ENCODE measurements around the gene HSBP1L1. TPM values are rescaled to one million over a fixed set of nuclear protein-coding genes. Genes with fewer than 3 reads are reported as not detected.

HSBP1L1 gene
- total and polyA plus RNA-seq, 4 donors: 12.2 to 61.0 (median 26.4) TPM

DNA sequence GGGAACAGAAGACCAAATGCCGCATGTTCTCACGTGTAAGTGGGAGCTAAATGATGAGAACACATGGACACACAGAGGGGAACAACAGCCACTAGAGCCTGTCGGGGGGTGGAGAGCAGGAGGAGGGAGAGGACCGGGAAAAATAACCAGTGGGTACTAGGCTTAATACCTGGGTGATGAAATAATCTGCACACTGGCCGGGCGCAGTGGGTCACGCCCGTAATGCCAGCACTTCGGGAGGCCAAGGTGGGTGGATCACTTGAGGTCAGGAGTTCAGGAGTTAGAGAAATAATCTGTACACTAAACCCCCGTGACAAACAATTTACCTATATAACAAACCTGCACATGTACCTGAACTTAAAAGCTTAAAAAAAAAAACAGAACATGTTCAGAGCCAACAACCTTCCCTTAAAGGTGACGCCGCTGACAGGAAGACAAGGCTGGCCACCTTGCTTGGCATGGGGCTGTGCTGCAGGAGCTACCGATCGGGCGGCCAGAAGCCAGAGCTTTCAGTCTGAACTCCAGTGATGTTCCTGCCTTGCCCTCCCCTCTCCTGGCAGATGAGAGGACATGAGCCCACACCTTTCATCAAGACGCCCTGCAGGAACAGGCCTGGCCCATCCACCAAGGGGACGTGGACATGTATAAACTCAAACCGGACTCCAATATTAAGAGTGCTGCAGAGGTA lies 24.2 kb upstream of the HSBP1L1 start:
- H3K27ac ChIP-seq (ENCODE audit: low read depth in 1 of 2, low read length in 2 of 2): peak overlapping the region; percentile 47 to 51
- peaks cover 3 to 12% (median 11%) of the 10 kb centered on the region in 4 donors for H3K36me3 ChIP-seq (ENCODE audit: control insufficient read depth in 4 of 4, insufficient read depth in 3 of 4, low read depth in 1 of 4, low read length in 3 of 4)
- peak; percentile 14 for DNase-seq (ENCODE audit: low spot score)
- WGBS: 37% methylated on average over 18 of the region's 18 CpGs
- no peaks in the 10 kb centered on the region for H3K27me3 ChIP-seq (ENCODE audit: control insufficient read depth in 4 of 4, insufficient read depth in 4 of 4, low read length in 3 of 4)
- no peak overlapping the region for H3K4me3 ChIP-seq (ENCODE audit: low read depth in 1 of 3, low read length in 3 of 3)
- H3K4me1 ChIP-seq (ENCODE audit: control insufficient read depth in 4 of 4, insufficient read depth in 4 of 4, low read length in 3 of 4): peaks cover 55 to 97% (median 93%) of the 10 kb centered on the region in 4 donors
- H3K9ac ChIP-seq (ENCODE audit: low read depth in 1 of 2, low read length in 2 of 2): no peak overlapping the region
- TF ChIP-seq HNF4G (IDR thresholded peaks at IDR 0.05): no peak
- peak; percentile 58 to 80 for TF ChIP-seq HNF4A (conservative IDR thresholded peaks at IDR 0.05)
- TF ChIP-seq, protein P1, sequence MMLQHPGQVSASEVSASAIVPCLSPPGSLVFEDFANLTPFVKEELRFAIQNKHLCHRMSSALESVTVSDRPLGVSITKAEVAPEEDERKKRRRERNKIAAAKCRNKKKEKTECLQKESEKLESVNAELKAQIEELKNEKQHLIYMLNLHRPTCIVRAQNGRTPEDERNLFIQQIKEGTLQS (IDR thresholded peaks at IDR 0.05): peak; percentile 62
- peak; percentile 45 for TF ChIP-seq YY1 (IDR thresholded peaks at IDR 0.05)
- TF ChIP-seq NR2F2 (IDR thresholded peaks at IDR 0.05): peak; percentile 33
- no peak for TF ChIP-seq TAF1 (conservative IDR thresholded peaks at IDR 0.05)
- TF ChIP-seq, protein P2, sequence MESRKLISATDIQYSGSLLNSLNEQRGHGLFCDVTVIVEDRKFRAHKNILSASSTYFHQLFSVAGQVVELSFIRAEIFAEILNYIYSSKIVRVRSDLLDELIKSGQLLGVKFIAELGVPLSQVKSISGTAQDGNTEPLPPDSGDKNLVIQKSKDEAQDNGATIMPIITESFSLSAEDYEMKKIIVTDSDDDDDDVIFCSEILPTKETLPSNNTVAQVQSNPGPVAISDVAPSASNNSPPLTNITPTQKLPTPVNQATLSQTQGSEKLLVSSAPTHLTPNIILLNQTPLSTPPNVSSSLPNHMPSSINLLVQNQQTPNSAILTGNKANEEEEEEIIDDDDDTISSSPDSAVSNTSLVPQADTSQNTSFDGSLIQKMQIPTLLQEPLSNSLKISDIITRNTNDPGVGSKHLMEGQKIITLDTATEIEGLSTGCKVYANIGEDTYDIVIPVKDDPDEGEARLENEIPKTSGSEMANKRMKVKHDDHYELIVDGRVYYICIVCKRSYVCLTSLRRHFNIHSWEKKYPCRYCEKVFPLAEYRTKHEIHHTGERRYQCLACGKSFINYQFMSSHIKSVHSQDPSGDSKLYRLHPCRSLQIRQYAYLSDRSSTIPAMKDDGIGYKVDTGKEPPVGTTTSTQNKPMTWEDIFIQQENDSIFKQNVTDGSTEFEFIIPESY (IDR thresholded peaks at IDR 0.05): no peak
- TF ChIP-seq, protein P3, sequence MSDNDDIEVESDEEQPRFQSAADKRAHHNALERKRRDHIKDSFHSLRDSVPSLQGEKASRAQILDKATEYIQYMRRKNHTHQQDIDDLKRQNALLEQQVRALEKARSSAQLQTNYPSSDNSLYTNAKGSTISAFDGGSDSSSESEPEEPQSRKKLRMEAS (IDR thresholded peaks at IDR 0.05): peak; percentile 54
- TF ChIP-seq SP1 (IDR thresholded peaks at IDR 0.05): peak; percentile 56
- peak; percentile 90 to 95 for TF ChIP-seq RXRA (IDR thresholded peaks at IDR 0.05)
- peak in 1 of 2 donors; percentile 16 for TF ChIP-seq EGR1 (IDR thresholded peaks at IDR 0.05; ENCODE audit: low read depth in 2 of 2)
- TF ChIP-seq GABPA (IDR thresholded peaks at IDR 0.05 in 1 of 2, conservative IDR thresholded peaks at IDR 0.05 in 1 of 2): no peak
- TF ChIP-seq RAD21 (IDR thresholded peaks at IDR 0.05): peak in 1 of 2 donors; percentile 4
- TF ChIP-seq, protein P4, sequence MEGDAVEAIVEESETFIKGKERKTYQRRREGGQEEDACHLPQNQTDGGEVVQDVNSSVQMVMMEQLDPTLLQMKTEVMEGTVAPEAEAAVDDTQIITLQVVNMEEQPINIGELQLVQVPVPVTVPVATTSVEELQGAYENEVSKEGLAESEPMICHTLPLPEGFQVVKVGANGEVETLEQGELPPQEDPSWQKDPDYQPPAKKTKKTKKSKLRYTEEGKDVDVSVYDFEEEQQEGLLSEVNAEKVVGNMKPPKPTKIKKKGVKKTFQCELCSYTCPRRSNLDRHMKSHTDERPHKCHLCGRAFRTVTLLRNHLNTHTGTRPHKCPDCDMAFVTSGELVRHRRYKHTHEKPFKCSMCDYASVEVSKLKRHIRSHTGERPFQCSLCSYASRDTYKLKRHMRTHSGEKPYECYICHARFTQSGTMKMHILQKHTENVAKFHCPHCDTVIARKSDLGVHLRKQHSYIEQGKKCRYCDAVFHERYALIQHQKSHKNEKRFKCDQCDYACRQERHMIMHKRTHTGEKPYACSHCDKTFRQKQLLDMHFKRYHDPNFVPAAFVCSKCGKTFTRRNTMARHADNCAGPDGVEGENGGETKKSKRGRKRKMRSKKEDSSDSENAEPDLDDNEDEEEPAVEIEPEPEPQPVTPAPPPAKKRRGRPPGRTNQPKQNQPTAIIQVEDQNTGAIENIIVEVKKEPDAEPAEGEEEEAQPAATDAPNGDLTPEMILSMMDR (IDR thresholded peaks at IDR 0.05; ENCODE audit: low read depth, low read length, missing input control): no peak
- TF ChIP-seq FOXA2 (IDR thresholded peaks at IDR 0.05): no peak
- no peak for TF ChIP-seq FOXA1 (IDR thresholded peaks at IDR 0.05)
- TF ChIP-seq, protein P5, sequence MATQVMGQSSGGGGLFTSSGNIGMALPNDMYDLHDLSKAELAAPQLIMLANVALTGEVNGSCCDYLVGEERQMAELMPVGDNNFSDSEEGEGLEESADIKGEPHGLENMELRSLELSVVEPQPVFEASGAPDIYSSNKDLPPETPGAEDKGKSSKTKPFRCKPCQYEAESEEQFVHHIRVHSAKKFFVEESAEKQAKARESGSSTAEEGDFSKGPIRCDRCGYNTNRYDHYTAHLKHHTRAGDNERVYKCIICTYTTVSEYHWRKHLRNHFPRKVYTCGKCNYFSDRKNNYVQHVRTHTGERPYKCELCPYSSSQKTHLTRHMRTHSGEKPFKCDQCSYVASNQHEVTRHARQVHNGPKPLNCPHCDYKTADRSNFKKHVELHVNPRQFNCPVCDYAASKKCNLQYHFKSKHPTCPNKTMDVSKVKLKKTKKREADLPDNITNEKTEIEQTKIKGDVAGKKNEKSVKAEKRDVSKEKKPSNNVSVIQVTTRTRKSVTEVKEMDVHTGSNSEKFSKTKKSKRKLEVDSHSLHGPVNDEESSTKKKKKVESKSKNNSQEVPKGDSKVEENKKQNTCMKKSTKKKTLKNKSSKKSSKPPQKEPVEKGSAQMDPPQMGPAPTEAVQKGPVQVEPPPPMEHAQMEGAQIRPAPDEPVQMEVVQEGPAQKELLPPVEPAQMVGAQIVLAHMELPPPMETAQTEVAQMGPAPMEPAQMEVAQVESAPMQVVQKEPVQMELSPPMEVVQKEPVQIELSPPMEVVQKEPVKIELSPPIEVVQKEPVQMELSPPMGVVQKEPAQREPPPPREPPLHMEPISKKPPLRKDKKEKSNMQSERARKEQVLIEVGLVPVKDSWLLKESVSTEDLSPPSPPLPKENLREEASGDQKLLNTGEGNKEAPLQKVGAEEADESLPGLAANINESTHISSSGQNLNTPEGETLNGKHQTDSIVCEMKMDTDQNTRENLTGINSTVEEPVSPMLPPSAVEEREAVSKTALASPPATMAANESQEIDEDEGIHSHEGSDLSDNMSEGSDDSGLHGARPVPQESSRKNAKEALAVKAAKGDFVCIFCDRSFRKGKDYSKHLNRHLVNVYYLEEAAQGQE (IDR thresholded peaks at IDR 0.05): peak; percentile 27
- peak; percentile 33 to 67 for TF ChIP-seq JUND (IDR thresholded peaks at IDR 0.05)
- H3K9me3 ChIP-seq (ENCODE audit: control insufficient read depth in 4 of 4, low read length in 3 of 4): no peaks in the 10 kb centered on the region
